Activated CD4-positive, alpha-beta T cell treated with anti-CD3 and anti-CD28 coated beads, Interleukin-2, amount 10 ng/mL, durations not matched to agents 24 days and 14 days (primary cell): ENCODE data around the gene ENG. TPM values are rescaled to one million over a fixed set of nuclear protein-coding genes. Genes with fewer than 3 reads are reported as not detected.
"Not testable (repeated sequence)": the region's sequence is repeated elsewhere in the genome, so short reads cannot be mapped to it uniquely, and the experiment has no call there.

Experiments used
- DNase-seq: peaks from one replicate; pipeline ENCODE4 v3.0.0; 2022
- H3K27ac Mint-ChIP-seq: one replicate; pipeline ENCODE4 v1.8.0; 2022; ENCODE audit warnings: mild to moderate bottlenecking, mixed read lengths
- H3K27me3 Mint-ChIP-seq: one replicate; pipeline ENCODE4 v1.8.0; 2022; ENCODE audit warnings: mixed read lengths
- H3K36me3 Mint-ChIP-seq: one replicate; pipeline ENCODE4 v1.8.0; 2022; ENCODE audit warnings: low read depth, mild to moderate bottlenecking, mixed read lengths
- H3K4me1 Mint-ChIP-seq: one replicate; pipeline ENCODE4 v1.8.0; 2021; ENCODE audit warnings: mixed read lengths
- H3K4me3 Mint-ChIP-seq: one replicate; pipeline ENCODE4 v1.8.0; 2022; ENCODE audit warnings: mild to moderate bottlenecking, moderate library complexity, mixed read lengths
- H3K9me3 Mint-ChIP-seq: one replicate; pipeline ENCODE4 v1.8.0; 2021; ENCODE audit warnings: mixed read lengths
- intact Hi-C: fragments of 100-400 bp; cut with micrococcal nuclease; formaldehyde crosslinking; loops from one replicate; pipeline ENCODE4 v1.15.1; 2023
- total RNA-seq: library from RNA; stranded (reverse); gene quantifications from 2 replicates; pipeline ENCODE4 v1.2.3, GENCODE V29; 2022

ENG gene
- total RNA-seq, 1 donor from 2014 or later = 29.9 TPM

DNA sequence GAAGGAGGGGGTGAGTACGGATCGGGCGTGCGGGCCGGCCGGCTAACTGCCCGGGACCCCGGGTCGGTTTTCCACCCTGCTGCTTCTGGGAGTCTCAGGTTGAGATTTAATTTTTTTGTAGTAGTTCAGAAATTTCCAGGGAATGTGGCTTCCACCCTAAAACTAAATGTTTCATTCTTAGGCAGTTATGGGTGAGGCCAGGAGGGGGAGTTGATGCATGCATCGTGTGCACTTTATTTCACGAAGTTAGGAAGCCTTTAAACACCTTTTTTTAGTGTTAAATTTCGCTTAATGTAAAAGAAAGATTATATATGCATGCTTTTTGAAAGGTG lies 67.7 kb downstream of the ENG start:
- DNase-seq = no peak
- H3K27me3 Mint-ChIP-seq = no peaks in the 10 kb centered on the region
- peak overlapping the region; percentile 99 for H3K4me3 Mint-ChIP-seq
- H3K27ac Mint-ChIP-seq = peak overlapping the region; percentile 90
- peaks cover 54% of the 10 kb centered on the region for H3K4me1 Mint-ChIP-seq
- H3K36me3 Mint-ChIP-seq = peaks cover 43% of the 10 kb centered on the region
- intact Hi-C loops = loop anchor here (1.0 to 10.0 kb wide), 5 partner anchors 16 to 278 kb away; partner anchors contain the start of genes FPGS, NAIF1, SLC25A25 and ST6GALNAC4
- H3K9me3 Mint-ChIP-seq = no peaks in the 10 kb centered on the region

DNA sequence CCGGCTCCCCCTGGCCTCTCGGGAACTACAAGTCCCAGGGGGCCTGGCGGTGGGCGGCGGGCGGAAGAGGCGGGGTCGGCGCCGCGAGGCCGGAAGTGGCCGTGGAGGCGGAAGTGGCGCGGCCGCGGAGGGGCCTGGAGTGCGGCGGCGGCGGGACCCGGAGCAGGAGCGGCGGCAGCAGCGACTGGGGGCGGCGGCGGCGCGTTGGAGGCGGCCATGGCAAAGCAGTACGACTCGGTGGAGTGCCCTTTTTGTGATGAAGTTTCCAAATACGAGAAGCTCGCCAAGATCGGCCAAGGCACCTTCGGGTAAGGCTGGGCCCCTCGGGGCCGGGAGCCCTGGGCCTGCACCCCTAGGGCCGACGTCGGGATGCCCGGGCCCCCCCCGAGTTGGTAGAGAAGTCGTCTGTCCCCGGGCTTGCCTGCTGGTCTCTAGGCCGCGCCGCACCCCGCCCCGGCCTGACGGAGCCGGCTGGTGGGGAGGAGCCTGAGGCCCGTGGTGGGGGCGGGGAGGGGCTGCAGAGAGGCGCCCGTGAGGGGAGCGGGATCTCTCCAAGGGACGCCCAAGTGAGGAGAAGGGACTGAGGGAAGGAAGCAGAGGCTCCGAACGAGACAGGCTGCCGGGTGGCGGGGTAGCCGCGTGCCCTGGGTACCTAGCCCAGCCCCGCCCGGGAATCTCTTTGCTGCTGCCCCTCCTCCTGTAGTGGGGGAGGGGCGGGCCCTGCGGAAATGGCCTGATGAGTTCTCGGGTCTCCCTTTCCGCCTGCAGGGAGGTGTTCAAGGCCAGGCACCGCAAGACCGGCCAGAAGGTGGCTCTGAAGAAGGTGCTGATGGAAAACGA lies 68.3 kb downstream of the ENG start, which contains the start of gene CDK9:
Gene CDK9 (plus strand): TSS at position 102 of the 840 bp plus-strand sequence. CDS start 115 bp downstream, at position 217.
- Mint-ChIP-seq H3K4me1 (peaks cover 58% of the 10 kb centered on the region), H3K27ac (peak within 1 kb of the TSS; percentile 98), H3K27me3 (no peaks in the 10 kb centered on the region), H3K36me3 (peaks cover 40% of the 10 kb centered on the region), H3K9me3 (no peaks in the 10 kb centered on the region), H3K4me3 (peak within 1 kb of the TSS; percentile 99)
- DNase-seq = peak; percentile 98
- intact Hi-C loops = loop anchor here (1.0 to 10.0 kb wide), 7 partner anchors 15 to 279 kb away; partner anchors contain the start of genes FPGS, NAIF1, SLC25A25 and ST6GALNAC4

GRCh38 chr9:127785023-127785932 lies 69.2 kb downstream of the ENG start:
- intact Hi-C loops = loop anchor here (1.0 to 10.0 kb wide), 6 partner anchors 14 to 280 kb away; partner anchors contain the start of genes NAIF1, SLC25A25, ST6GALNAC4 and TOR2A
- peaks cover 33% of the 10 kb centered on the region for H3K36me3 Mint-ChIP-seq
- H3K4me3 Mint-ChIP-seq = peak overlapping the region; percentile 99
- DNase-seq = peak; percentile 97
- H3K27ac Mint-ChIP-seq = peak overlapping the region; percentile 98
- H3K27me3 Mint-ChIP-seq = no peaks in the 10 kb centered on the region
- H3K9me3 Mint-ChIP-seq = no peaks in the 10 kb centered on the region
- H3K4me1 Mint-ChIP-seq = peaks cover 57% of the 10 kb centered on the region

DNA sequence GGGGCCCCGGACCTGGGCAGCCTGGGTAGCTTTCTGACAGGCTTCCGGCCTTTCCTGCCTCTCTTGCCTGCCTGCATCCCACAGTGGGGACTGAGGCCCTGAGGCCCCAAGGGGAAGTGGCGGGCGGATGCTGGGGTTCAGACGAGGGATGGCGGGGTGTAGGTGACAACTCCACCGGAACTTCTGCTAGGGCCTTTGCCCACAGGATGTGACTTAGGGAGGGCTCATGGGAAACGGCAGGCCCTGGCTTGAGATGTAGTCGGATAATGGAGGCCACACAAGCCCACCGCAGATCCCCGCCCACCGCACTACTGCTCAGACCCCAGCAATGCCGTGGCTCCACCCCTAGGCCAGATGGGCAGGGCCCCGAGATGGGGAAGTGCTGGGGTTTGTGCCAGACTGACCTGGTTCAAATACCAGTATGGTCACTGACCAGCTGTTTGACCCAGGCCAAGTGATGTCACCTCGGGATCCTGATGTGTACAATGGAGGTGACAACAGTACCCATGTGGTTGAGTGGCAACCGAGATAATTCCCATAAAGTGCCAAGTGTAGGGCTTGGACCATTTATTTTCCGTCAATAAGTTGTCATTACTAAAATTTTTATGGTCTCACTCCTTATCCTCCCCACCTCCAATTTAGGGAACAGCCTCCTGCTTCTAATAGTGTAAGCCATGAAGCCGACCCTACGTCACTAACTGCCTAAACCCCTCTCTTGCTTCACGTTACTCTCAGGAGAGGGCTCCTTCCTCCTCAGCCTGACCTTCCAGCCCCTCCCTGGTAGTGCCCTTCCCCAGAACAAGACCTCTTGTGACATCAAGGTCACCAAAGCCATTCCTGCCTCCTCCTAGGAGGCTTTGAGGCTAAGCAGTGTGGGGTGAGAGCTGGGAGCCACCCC lies 71.1 kb downstream of the ENG start:
- intact Hi-C loops = loop anchor here (2.0 to 10.0 kb wide), 3 partner anchors 121 to 281 kb away; partner anchors contain the start of genes NAIF1 and SLC25A25
- H3K9me3 Mint-ChIP-seq = no peaks in the 10 kb centered on the region
- no peaks in the 10 kb centered on the region for H3K27me3 Mint-ChIP-seq
- H3K4me1 Mint-ChIP-seq = peaks cover 60% of the 10 kb centered on the region
- peak overlapping the region; percentile 98 for H3K27ac Mint-ChIP-seq
- peak overlapping the region; percentile 82 for H3K4me3 Mint-ChIP-seq
- peaks cover 16% of the 10 kb centered on the region for H3K36me3 Mint-ChIP-seq
- DNase-seq = peak; percentile 93

DNA sequence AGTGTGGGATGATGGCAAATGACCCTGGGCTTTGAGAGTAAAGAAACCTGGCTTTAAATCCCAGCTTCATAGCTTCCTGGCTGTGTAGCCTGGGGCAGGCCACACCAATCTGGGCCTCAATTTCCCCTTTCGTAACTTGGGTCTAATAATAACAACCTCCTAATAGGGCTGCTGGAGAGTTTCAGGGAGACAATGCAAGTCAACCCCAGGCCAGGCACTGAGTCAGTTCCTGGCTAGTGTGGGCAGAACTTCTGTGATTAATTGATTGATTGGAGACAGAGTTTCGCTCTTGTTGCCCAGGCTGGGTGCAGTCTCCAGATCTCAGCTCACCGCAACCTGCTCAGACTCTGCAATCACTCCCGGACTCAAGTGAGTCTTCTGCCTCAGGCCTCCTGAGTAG lies 72.7 kb downstream of the ENG start:
- H3K27me3 Mint-ChIP-seq = no peaks in the 10 kb centered on the region
- no peak for DNase-seq
- peak overlapping the region; percentile 57 for H3K4me3 Mint-ChIP-seq
- peaks cover 10% of the 10 kb centered on the region for H3K36me3 Mint-ChIP-seq
- peak overlapping the region; percentile 84 for H3K27ac Mint-ChIP-seq
- intact Hi-C loops = loop anchor here (2.0 to 10.0 kb wide), 3 partner anchors 123 to 283 kb away; partner anchors contain the start of genes NAIF1 and SLC25A25
- H3K4me1 Mint-ChIP-seq = peaks cover 57% of the 10 kb centered on the region
- H3K9me3 Mint-ChIP-seq = no peaks in the 10 kb centered on the region

GRCh38 chr9:127780909-127781308 lies 73.5 kb downstream of the ENG start:
- not testable (repeated sequence) for DNase-seq, H3K27me3 Mint-ChIP-seq, H3K36me3 Mint-ChIP-seq, H3K4me3 Mint-ChIP-seq, H3K9me3 Mint-ChIP-seq
- H3K4me1 Mint-ChIP-seq = peaks cover 60% of the 10 kb centered on the region
- intact Hi-C loops = loop anchor here (10.0 kb wide), 2 partner anchors 254 to 284 kb away; partner anchors contain the start of genes NAIF1 and SLC25A25
- H3K27ac Mint-ChIP-seq = peak overlapping the region; percentile 56

DNA sequence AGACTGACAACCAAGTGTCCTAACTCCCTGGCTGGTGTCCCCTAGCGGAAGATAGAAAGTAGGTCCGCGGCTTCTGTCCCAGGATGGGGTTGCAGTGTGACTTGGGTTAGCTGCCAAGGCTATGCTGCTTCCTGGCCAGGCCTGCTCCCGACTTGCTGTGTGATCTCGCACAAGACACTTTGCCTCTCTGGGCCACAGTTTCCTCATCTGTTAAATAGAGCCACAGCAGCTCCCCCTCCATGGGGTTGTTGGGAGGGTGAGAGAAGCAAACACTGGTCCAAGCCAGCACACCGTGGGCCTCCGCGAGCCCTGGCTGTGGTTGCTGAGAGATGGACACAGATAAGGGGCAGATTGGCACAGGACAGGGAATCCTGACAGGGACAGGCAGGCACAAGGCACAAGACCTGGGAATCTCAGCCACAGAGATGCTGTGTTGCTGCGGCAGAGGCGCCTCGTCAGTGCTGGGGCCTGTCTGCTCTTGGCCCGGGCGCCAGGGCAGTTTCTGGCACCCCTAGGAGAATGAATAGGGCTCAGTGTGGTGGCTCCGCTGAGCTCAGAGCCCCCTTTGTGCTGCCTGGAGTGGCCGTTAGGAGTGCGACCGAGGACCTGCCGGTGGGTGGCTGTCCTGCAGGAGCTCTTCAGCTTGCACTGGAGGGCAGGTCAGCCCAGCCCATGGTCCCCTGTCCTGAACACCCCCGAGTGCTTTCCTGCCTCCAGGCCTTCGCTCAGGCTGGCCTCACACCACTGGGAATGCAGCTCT lies 74.2 kb downstream of the ENG start:
- Mint-ChIP-seq H3K9me3 (no peaks in the 10 kb centered on the region), H3K36me3 (peaks cover 6% of the 10 kb centered on the region), H3K27ac (peak overlapping the region; percentile 79), H3K27me3 (no peaks in the 10 kb centered on the region), H3K4me3 (peak overlapping the region; percentile 40), H3K4me1 (peaks cover 60% of the 10 kb centered on the region)
- intact Hi-C loops = loop anchor here (10.0 kb wide), 2 partner anchors 254 to 284 kb away; partner anchors contain the start of genes NAIF1 and SLC25A25
- DNase-seq = peak; percentile 66

- Mint-ChIP-seq H3K4me1 (peaks cover 55% of the 10 kb centered on the region), H3K9me3 (no peaks in the 10 kb centered on the region), H3K36me3 (peaks cover 8% of the 10 kb centered on the region), H3K4me3 (peak overlapping the region; percentile 98), H3K27ac (peak overlapping the region; percentile 98), H3K27me3 (no peaks in the 10 kb centered on the region)
- DNase-seq = peak; percentile 86
- intact Hi-C loops = loop anchor here (2.0 to 5.0 kb wide), 3 partner anchors 15 to 352 kb away; partner anchors contain the start of genes LRSAM1 and RPL12
These were observed 75.1 kb downstream of the ENG start for GRCh38 chr9:127779136-127779981.

GRCh38 chr9:127778280-127779135 lies 76.0 kb downstream of the ENG start, which contains the start of gene SH2D3C:
Gene SH2D3C (minus strand): TSS chr9:127778666. CDS start chr9:127778627, 39 bp downstream.
- H3K36me3 Mint-ChIP-seq = peaks cover 14% of the 10 kb centered on the region
- no peaks in the 10 kb centered on the region for H3K9me3 Mint-ChIP-seq
- H3K4me1 Mint-ChIP-seq = peaks cover 52% of the 10 kb centered on the region
- intact Hi-C loops = loop anchor here (2.0 to 5.0 kb wide), 3 partner anchors 14 to 351 kb away; partner anchors contain the start of genes LRSAM1 and RPL12
- H3K27me3 Mint-ChIP-seq = no peaks in the 10 kb centered on the region
- DNase-seq = peak; percentile 89
- peak within 1 kb of the TSS; percentile 98 for H3K4me3 Mint-ChIP-seq
- H3K27ac Mint-ChIP-seq = peak within 1 kb of the TSS; percentile 98

DNA sequence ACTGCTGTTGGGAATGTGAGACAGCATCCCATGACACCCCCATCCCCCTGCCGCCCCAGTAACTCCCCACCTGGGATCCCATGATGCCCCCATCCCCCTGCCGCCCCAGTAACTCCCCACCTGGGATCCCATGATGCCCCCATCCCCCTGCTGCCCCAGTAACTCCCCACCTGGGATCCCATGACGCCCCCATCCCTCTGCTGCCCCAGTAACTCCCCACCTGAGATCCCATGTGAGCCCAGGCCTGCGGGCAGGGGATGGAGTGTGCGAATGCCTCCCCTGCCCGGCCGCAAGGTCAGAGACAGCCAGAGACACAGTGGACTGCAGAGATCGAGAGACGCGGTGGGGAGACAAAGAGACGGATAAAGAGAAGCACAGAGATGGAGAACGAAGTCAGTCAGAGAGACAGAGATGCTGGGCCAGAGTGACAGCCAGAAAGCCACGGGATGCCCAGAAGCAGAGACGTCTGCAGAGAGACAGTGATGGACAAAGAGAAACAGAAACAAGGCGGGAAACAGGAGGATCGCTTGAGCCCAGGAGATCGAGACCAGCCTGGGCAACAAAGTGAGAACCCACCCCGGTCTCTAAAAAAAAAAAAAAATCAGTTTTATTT lies 77.0 kb downstream of the ENG start:
- intact Hi-C loops = loop anchor here (2.0 to 5.0 kb wide), 3 partner anchors 325 to 350 kb away; partner anchors contain the start of genes LRSAM1, PTGES2 and RPL12
- peaks cover 45% of the 10 kb centered on the region for H3K4me1 Mint-ChIP-seq
- peak; percentile 79 for DNase-seq
- H3K9me3 Mint-ChIP-seq = no peaks in the 10 kb centered on the region
- H3K36me3 Mint-ChIP-seq = peaks cover 21% of the 10 kb centered on the region
- peak overlapping the region; percentile 98 for H3K27ac Mint-ChIP-seq
- H3K4me3 Mint-ChIP-seq = peak overlapping the region; percentile 98
- no peaks in the 10 kb centered on the region for H3K27me3 Mint-ChIP-seq
